Gastrocnemius medialis (tissue), 4 donors: Measurements from ENCODE around the gene GRM8. TPM values are rescaled to one million over a fixed set of nuclear protein-coding genes. Genes with fewer than 3 reads are reported as not detected.

ENCODE experiments used
- ATAC-seq, 2 donors: fragments of 150-250 bp; one replicate each; pipeline ENCODE4 v1.9.1; 2016
- DNase-seq, 2 donors: peaks; one replicate each; pipeline ENCODE4 v3.0.0-alpha.2; 2019
- H3K27ac ChIP-seq, 4 donors: fragments of 200-600 bp; sonication (generic); 1 replicate in 1 of 4; 2 replicates in 3 of 4; pipeline ENCODE4 v1.5.1; 2016 to 2018; ENCODE audit warnings: mild to moderate bottlenecking in 2 of 4, moderate library complexity in 1 of 4
- H3K27me3 ChIP-seq, 3 donors: fragments of 200-600 bp; sonication (generic) in 2 of 3; 1 replicate in 1 of 3; 2 replicates in 2 of 3; pipeline versions ENCODE4 v1.5.1 to v1.6.0; 2016 to 2019; ENCODE audit warnings: mild to moderate bottlenecking in 1 of 3, moderate library complexity in 1 of 3
- H3K36me3 ChIP-seq, 2 donors: fragments of 200-600 bp; sonication (generic) in 1 of 2; one replicate each; pipeline ENCODE4 v1.5.1; 2017 to 2018
- H3K4me1 ChIP-seq, 2 donors: fragments of 200-600 bp; sonication (generic) in 1 of 2; one replicate each; pipeline ENCODE4 v1.5.1; 2016 to 2017; ENCODE audit warnings: mild to moderate bottlenecking in 2 of 2
- H3K4me3 ChIP-seq, 4 donors: fragments of 200-600 bp; sonication (generic) in 3 of 4; 1 replicate in 1 of 4; 2 replicates in 3 of 4; pipeline ENCODE4 v1.5.1; 2016 to 2019; ENCODE audit warnings: mild to moderate bottlenecking in 2 of 4
- H3K9me3 ChIP-seq, 3 donors: fragments of 200-600 bp; sonication (generic) in 2 of 3; 1 replicate in 1 of 3; 2 replicates in 2 of 3; pipeline ENCODE4 v1.5.1; 2016 to 2019
- CTCF ChIP-seq, 5 experiments: fragments of 450-650 bp in 3 of 5; fragments of 200-600 bp in 2 of 5; sonication (generic) in 2 of 5; IDR thresholded peaks in 4 of 5; conservative IDR thresholded peaks in 1 of 5; 1 replicate in 4 of 5; 2 replicates in 1 of 5; pipeline ENCODE4 v1.5.1; 2016 to 2019; ENCODE audit warnings: antibody characterized with exemption in 5 of 5, mild to moderate bottlenecking in 3 of 5, moderate library complexity in 3 of 5
- POLR2A ChIP-seq, 2 donors: fragments of 450-650 bp; IDR thresholded peaks; one replicate each; pipeline ENCODE4 v1.6.1; 2017; ENCODE audit warnings: antibody characterized with exemption in 2 of 2, mild to moderate bottlenecking in 2 of 2, moderate library complexity in 2 of 2
- in situ Hi-C, 4 donors: fragments of 200-750 bp; cut with MboI; loops; one replicate each; pipeline versions ENCODE4 v1.15.0 to v1.8.0; 2017; ENCODE audit warnings: low sequenced_read_pairs in 4 of 4
- intact Hi-C: fragments of 100-400 bp; cut with DNase I; formaldehyde crosslinking; loops from one replicate; pipeline ENCODE4 v1.15.1; 2023; ENCODE audit warnings: low total_unique reads
- total RNA-seq, 4 donors: library from RNA; depleted of rRNA; stranded (reverse); fragments of >200 nt; gene quantifications; one replicate each; pipeline versions ENCODE4 v1.1.0 to v1.2.3, GENCODE V29; 2016

GRM8 gene
- total RNA-seq, 4 donors from 2014 or later = not detected

GRCh38 chr7:126441745-126442144 lies 811.0 kb downstream of the GRM8 start:
- TF ChIP-seq POLR2A (IDR thresholded peaks at IDR 0.05) (no peak), CTCF (IDR thresholded peaks at IDR 0.05 in 4 of 5, conservative IDR thresholded peaks at IDR 0.05 in 1 of 5) (no peak)
- no peak overlapping the region for H3K27ac ChIP-seq
- DNase-seq = no peak
- no peak for ATAC-seq
- no peak overlapping the region for H3K4me3 ChIP-seq
- no peaks in the 10 kb centered on the region for H3K36me3 ChIP-seq
- in situ Hi-C loops (no loop called here), intact Hi-C loops (no loop called here)
- no peaks in the 10 kb centered on the region for H3K9me3 ChIP-seq
- no peaks in the 10 kb centered on the region for H3K4me1 ChIP-seq
- H3K27me3 ChIP-seq = no peaks in the 10 kb centered on the region

- H3K36me3 ChIP-seq = no peaks in the 10 kb centered on the region
- in situ Hi-C loops (no loop called here), intact Hi-C loops (no loop called here)
- no peaks in the 10 kb centered on the region for H3K9me3 ChIP-seq
- H3K4me3 ChIP-seq = no peak overlapping the region
- no peak for ATAC-seq
- TF ChIP-seq POLR2A (IDR thresholded peaks at IDR 0.05) (no peak), CTCF (IDR thresholded peaks at IDR 0.05 in 4 of 5, conservative IDR thresholded peaks at IDR 0.05 in 1 of 5) (no peak)
- H3K27me3 ChIP-seq = no peaks in the 10 kb centered on the region
- no peak for DNase-seq
- H3K27ac ChIP-seq = no peak overlapping the region
- H3K4me1 ChIP-seq = no peaks in the 10 kb centered on the region
Observed at GRCh38 chr7:126440542-126440941, 812.2 kb downstream of the GRM8 start.

- in situ Hi-C loops = no loop called here
- DNase-seq (no peak), ATAC-seq (no peak)
- no peak overlapping the region for H3K27ac ChIP-seq
- H3K9me3 ChIP-seq = no peaks in the 10 kb centered on the region
- TF ChIP-seq CTCF (IDR thresholded peaks at IDR 0.05 in 4 of 5, conservative IDR thresholded peaks at IDR 0.05 in 1 of 5) (no peak), POLR2A (IDR thresholded peaks at IDR 0.05) (no peak)
- no peak overlapping the region for H3K4me3 ChIP-seq
- no peaks in the 10 kb centered on the region for H3K36me3 ChIP-seq
- no peaks in the 10 kb centered on the region for H3K4me1 ChIP-seq
- intact Hi-C loops = no loop called here
- H3K27me3 ChIP-seq = no peaks in the 10 kb centered on the region
Observed at GRCh38 chr7:126436213-126436868, 816.4 kb downstream of the GRM8 start.

GRCh38 chr7:126426652-126427051 lies 826.1 kb downstream of the GRM8 start:
- no peaks in the 10 kb centered on the region for H3K9me3 ChIP-seq
- no peak overlapping the region for H3K27ac ChIP-seq
- DNase-seq (no peak), ATAC-seq (no peak)
- no peaks in the 10 kb centered on the region for H3K27me3 ChIP-seq
- in situ Hi-C loops (no loop called here), intact Hi-C loops (no loop called here)
- H3K4me3 ChIP-seq = no peak overlapping the region
- no peaks in the 10 kb centered on the region for H3K36me3 ChIP-seq
- TF ChIP-seq CTCF (IDR thresholded peaks at IDR 0.05 in 4 of 5, conservative IDR thresholded peaks at IDR 0.05 in 1 of 5) (no peak), POLR2A (IDR thresholded peaks at IDR 0.05) (no peak)
- no peaks in the 10 kb centered on the region for H3K4me1 ChIP-seq

- H3K4me3 ChIP-seq = no peak overlapping the region
- H3K4me1 ChIP-seq = no peaks in the 10 kb centered on the region
- ATAC-seq = no peak
- no peak for TF ChIP-seq CTCF (IDR thresholded peaks at IDR 0.05 in 4 of 5, conservative IDR thresholded peaks at IDR 0.05 in 1 of 5)
- no peak for TF ChIP-seq POLR2A (IDR thresholded peaks at IDR 0.05)
- intact Hi-C loops (no loop called here), in situ Hi-C loops (no loop called here)
- H3K9me3 ChIP-seq = no peaks in the 10 kb centered on the region
- H3K36me3 ChIP-seq = no peaks in the 10 kb centered on the region
- DNase-seq = no peak
- H3K27me3 ChIP-seq = no peaks in the 10 kb centered on the region
- no peak overlapping the region for H3K27ac ChIP-seq
Observed at GRCh38 chr7:126424985-126425384, 827.8 kb downstream of the GRM8 start.
